Measurements from ENCODE around the gene TRIM71.

GRCh38 chr3:32814361-32814760 lies 3.4 kb upstream of the TRIM71 start:
- TF ChIP-seq CTCF (IDR thresholded peaks at IDR 0.05) (no peak), POLR2A (IDR thresholded peaks at IDR 0.05) (no peak)

Data from breast epithelium (tissue), 3 donors.